ACC112 (cell line): ENCODE measurements around the gene NR5A1.

Experiments
- H2AFZ ChIP-seq: fragments of 200-600 bp; sonication (generic); one replicate; pipeline ENCODE4 v1.6.0; 2017; ENCODE audit warnings: antibody characterized with exemption, low read length; ENCODE audit not compliant: unreplicated experiment
- H3K27ac ChIP-seq: fragments of 200-600 bp; sonication (generic); 2 replicates; pipeline ENCODE4 v1.5.1; 2014; ENCODE audit warnings: low read depth, mild to moderate bottlenecking, antibody characterized with exemption, low read length, moderate library complexity
- H3K27me3 ChIP-seq: fragments of 200-600 bp; sonication (generic); 2 replicates; pipeline ENCODE4 v1.6.1; 2014; ENCODE audit warnings: mild to moderate bottlenecking, antibody characterized with exemption, low read length, moderate library complexity, mixed read lengths; ENCODE audit not compliant: insufficient read depth
- H3K36me3 ChIP-seq: fragments of 200-600 bp; sonication (generic); 2 replicates; pipeline ENCODE4 v1.6.1; 2016; ENCODE audit warnings: mild to moderate bottlenecking, antibody characterized with exemption, low read length, moderate library complexity, mixed read lengths; ENCODE audit not compliant: insufficient read depth
- H3K4me1 ChIP-seq: fragments of 200-600 bp; sonication (generic); one replicate; pipeline ENCODE4 v1.6.1; 2016; ENCODE audit warnings: low read length, mixed read lengths; ENCODE audit not compliant: insufficient read depth, unreplicated experiment, control insufficient read depth
- H3K4me3 ChIP-seq: fragments of 200-600 bp; sonication (generic); 2 replicates; pipeline ENCODE4 v1.5.1; 2014; ENCODE audit warnings: mild to moderate bottlenecking, low read depth, low read length
- H3K79me2 ChIP-seq: fragments of 200-600 bp; sonication (generic); one replicate; pipeline ENCODE4 v1.6.0; 2016; ENCODE audit warnings: low read length; ENCODE audit not compliant: control insufficient read depth, unreplicated experiment, insufficient read depth

The NR5A1 gene

GRCh38 chr9:124506931-124507879 is at the start of gene NR5A1:
Gene NR5A1 (minus strand): TSS chr9:124507399. CDS start chr9:124503395, 4,004 bp downstream.
- Histone ChIP-seq H3K27ac (no peak within 1 kb of the TSS), H3K4me1 (peaks cover 4% of the 10 kb centered on the region), H3K27me3 (peaks cover 39% of the 10 kb centered on the region), H2AFZ (no peak within 1 kb of the TSS), H3K79me2 (no peaks in the 10 kb centered on the region), H3K4me3 (no peak within 1 kb of the TSS), H3K36me3 (no peaks in the 10 kb centered on the region)

DNA sequence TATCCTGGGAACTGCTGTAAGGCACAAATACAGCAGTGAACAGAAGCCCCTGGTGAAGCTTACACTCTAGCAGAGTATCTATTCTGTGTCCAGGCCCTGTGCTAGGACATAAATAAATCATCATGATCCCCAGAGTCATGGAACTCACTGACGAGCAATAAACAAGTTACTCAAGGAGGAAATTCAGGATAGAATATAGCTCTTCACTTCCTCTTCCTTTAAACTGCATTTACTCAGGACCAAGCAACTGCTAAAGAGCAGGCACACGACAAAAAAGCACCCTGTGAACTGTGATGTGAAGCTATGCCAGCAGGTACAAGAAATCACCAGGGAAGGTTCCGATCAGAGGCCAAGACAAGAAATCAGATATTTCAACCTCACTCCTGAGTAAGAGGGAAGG is 47.8 kb upstream of the NR5A1 start:
- H3K4me3 ChIP-seq, result no peak overlapping the region
- peaks cover 3% of the 10 kb centered on the region; the same call in 1 of the 2 replicates for H3K27me3 ChIP-seq
- no peak overlapping the region for H2AFZ ChIP-seq
- H3K27ac ChIP-seq, result no peak overlapping the region
- no peaks in the 10 kb centered on the region for H3K79me2 ChIP-seq
- H3K4me1 ChIP-seq, result peaks cover 13% of the 10 kb centered on the region
- no peaks in the 10 kb centered on the region for H3K36me3 ChIP-seq

- Histone ChIP-seq H2AFZ (no peak overlapping the region), H3K27ac (no peak overlapping the region), H3K4me1 (peaks cover 13% of the 10 kb centered on the region), H3K36me3 (no peaks in the 10 kb centered on the region), H3K27me3 (peaks cover 3% of the 10 kb centered on the region; the same call in 1 of the 2 replicates), H3K4me3 (no peak overlapping the region), H3K79me2 (no peaks in the 10 kb centered on the region)
These were observed 46.5 kb upstream of the NR5A1 start for GRCh38 chr9:124553738-124554137.

- Histone ChIP-seq H3K79me2 (no peaks in the 10 kb centered on the region), H3K27me3 (peaks cover 9% of the 10 kb centered on the region; the same call in 1 of the 2 replicates), H3K4me3 (no peak overlapping the region), H2AFZ (peak overlapping the region; percentile 45), H3K36me3 (no peaks in the 10 kb centered on the region), H3K4me1 (peaks cover 13% of the 10 kb centered on the region), H3K27ac (no peak overlapping the region)
These were observed 45.0 kb upstream of the NR5A1 start for GRCh38 chr9:124552273-124552605.

DNA sequence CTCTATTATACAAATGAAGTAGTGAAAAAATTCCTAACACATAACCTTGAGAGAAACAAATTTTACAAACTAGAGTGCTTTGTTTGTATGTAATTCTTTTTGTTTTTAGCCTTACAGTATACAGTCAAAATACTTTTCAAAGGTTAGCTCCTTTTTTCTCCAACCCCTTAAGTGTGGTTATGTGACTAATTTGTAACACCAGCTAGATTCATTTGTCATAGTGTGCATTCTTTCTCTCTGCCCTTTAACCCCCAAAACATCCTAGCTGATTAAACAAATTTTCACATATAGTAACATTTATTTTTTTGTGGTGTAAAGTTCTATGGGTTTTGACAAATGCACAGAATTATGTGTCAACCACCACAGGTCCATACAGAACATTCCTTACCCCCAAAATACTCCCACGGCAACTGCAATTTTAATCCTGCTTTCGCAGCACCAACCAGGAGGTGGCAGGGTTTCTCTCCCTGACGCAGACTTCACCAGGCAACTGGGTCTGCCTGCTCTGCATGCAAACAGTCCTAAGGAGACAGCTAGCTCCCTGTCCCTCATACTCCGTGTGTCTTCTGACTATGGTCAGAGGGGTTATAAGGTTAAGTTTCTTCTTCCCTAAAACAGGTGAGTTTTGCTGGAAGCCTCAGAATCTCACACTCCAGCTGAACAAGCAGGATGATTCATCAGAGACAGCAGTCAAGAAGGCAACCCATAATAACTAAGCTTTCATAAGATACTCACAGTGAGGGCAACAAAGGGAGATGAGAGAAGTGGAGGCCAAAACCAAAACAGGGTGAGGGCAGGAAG is 44.5 kb upstream of the NR5A1 start:
- Histone ChIP-seq H3K36me3 (no peaks in the 10 kb centered on the region), H2AFZ (peak overlapping the region; percentile 45), H3K4me1 (peaks cover 13% of the 10 kb centered on the region), H3K4me3 (no peak overlapping the region), H3K79me2 (no peaks in the 10 kb centered on the region), H3K27ac (no peak overlapping the region), H3K27me3 (peaks cover 9% of the 10 kb centered on the region; the same call in 1 of the 2 replicates)

DNA sequence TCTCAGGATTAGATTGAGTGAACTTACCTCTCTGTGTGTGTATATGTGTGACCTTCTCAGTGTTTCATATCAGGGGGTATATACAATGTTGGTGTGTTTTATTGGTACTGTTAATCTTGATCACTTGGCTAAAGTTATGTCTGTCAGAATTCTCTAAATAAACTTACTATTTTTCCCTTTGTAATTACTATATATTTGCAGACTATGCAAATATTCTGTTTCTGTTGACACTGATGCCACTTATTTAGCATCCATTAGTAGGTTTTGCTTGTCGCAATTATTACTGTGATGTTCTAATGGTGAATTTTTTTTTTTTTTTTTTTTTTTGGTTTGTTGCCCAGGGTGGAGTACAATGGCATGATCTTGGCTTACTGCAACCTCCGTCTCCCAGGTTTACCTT is 42.9 kb upstream of the NR5A1 start:
- Histone ChIP-seq H3K4me3 (no peak overlapping the region), H3K36me3 (no peaks in the 10 kb centered on the region), H3K27me3 (peaks cover 7% of the 10 kb centered on the region; the same call in 1 of the 2 replicates), H3K79me2 (no peaks in the 10 kb centered on the region), H3K27ac (no peak overlapping the region), H3K4me1 (peaks cover 13% of the 10 kb centered on the region), H2AFZ (no peak overlapping the region)

DNA sequence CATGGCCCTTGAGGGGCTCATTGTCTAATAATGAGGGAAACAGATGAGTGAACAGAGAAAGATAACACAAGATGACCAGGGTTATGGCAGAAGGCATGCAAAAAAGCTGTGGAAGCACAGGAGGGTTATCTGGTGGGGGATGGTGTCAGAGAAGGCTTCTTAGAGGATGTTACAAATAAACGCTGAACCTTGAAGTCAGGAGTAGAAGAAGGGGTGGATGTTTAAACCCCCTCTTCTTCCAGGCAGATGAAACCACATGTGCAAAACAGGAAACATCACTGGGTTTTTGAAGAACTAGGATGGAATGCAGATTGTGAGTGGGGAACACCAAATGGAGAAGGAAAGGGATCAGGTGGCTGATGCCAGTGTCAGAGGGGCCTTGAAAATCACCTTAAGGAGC is 41.8 kb upstream of the NR5A1 start:
- Histone ChIP-seq H3K27ac (no peak overlapping the region), H3K4me3 (no peak overlapping the region), H3K36me3 (no peaks in the 10 kb centered on the region), H3K79me2 (no peaks in the 10 kb centered on the region), H3K4me1 (peaks cover 13% of the 10 kb centered on the region), H2AFZ (no peak overlapping the region), H3K27me3 (peaks cover 5% of the 10 kb centered on the region; the same call in 1 of the 2 replicates)

GRCh38 chr9:124544535-124544934 is 37.3 kb upstream of the NR5A1 start:
- H3K4me1 ChIP-seq, result no peaks in the 10 kb centered on the region
- H3K27ac ChIP-seq, result no peak overlapping the region
- no peak overlapping the region for H2AFZ ChIP-seq
- H3K27me3 ChIP-seq, result peaks cover 19% of the 10 kb centered on the region
- no peaks in the 10 kb centered on the region for H3K36me3 ChIP-seq
- no peak overlapping the region for H3K4me3 ChIP-seq
- no peaks in the 10 kb centered on the region for H3K79me2 ChIP-seq

- Histone ChIP-seq H3K27ac (no peak overlapping the region), H3K4me1 (no peaks in the 10 kb centered on the region), H3K36me3 (no peaks in the 10 kb centered on the region), H2AFZ (no peak overlapping the region), H3K27me3 (peaks cover 14% of the 10 kb centered on the region), H3K79me2 (no peaks in the 10 kb centered on the region), H3K4me3 (no peak overlapping the region)
These were observed 34.6 kb upstream of the NR5A1 start for GRCh38 chr9:124541824-124542223.

GRCh38 chr9:124537926-124538325 is 30.7 kb upstream of the NR5A1 start:
- no peak overlapping the region for H3K4me3 ChIP-seq
- no peaks in the 10 kb centered on the region for H3K4me1 ChIP-seq
- no peak overlapping the region for H3K27ac ChIP-seq
- no peak overlapping the region for H2AFZ ChIP-seq
- peaks cover 14% of the 10 kb centered on the region for H3K27me3 ChIP-seq
- no peaks in the 10 kb centered on the region for H3K79me2 ChIP-seq
- no peaks in the 10 kb centered on the region for H3K36me3 ChIP-seq
